GM12872 (cell line): ENCODE measurements around the gene ST8SIA4.

Experiments
- CTCF ChIP-seq: IDR thresholded peaks from 3 replicates; pipeline ENCODE4 v1.5.1; 2011; ENCODE audit warnings: low read depth, mild to moderate bottlenecking, low read length, moderate library complexity; ENCODE audit not compliant: insufficient read depth

ST8SIA4 gene

GRCh38 chr5:100840789-100841188 is 62.3 kb downstream of the ST8SIA4 start:
- no peak for TF ChIP-seq CTCF

- no peak for TF ChIP-seq CTCF
Observed at GRCh38 chr5:100840370-100840769, 62.7 kb downstream of the ST8SIA4 start.

GRCh38 chr5:100838048-100838473 is 65.0 kb downstream of the ST8SIA4 start:
- TF ChIP-seq CTCF: no peak

- no peak for TF ChIP-seq CTCF
Observed at GRCh38 chr5:100834519-100834918, 68.6 kb downstream of the ST8SIA4 start.

GRCh38 chr5:100832252-100833230 is 70.5 kb downstream of the ST8SIA4 start:
- TF ChIP-seq CTCF: no peak

GRCh38 chr5:100828898-100829356 is 74.2 kb downstream of the ST8SIA4 start:
- no peak for TF ChIP-seq CTCF

GRCh38 chr5:100828071-100828897 is 74.8 kb downstream of the ST8SIA4 start:
- TF ChIP-seq CTCF: no peak
